GM12892 (cell line): ENCODE data around the gene BLNK.

Source experiments
- POLR2A ChIP-seq: IDR thresholded peaks from 2 replicates; pipeline ENCODE4 v1.6.1; 2011; ENCODE audit warnings: low read depth, low read length, control low read depth
- POLR2AphosphoS5 ChIP-seq: IDR thresholded peaks from 2 replicates; pipeline ENCODE4 v1.6.1; 2011; ENCODE audit warnings: low read depth, low read length, control low read depth
- TAF1 ChIP-seq: IDR thresholded peaks from 2 replicates; pipeline ENCODE4 v1.6.1; 2011; ENCODE audit warnings: low read depth, mild to moderate bottlenecking, control low read depth, low read length, borderline replicate concordance

GRCh38 chr10:96263176-96263575 lies 8.2 kb downstream of the BLNK start:
- no peak for TF ChIP-seq POLR2AphosphoS5
- no peak for TF ChIP-seq POLR2A
- no peak for TF ChIP-seq TAF1
